GM12878 (cell line): ENCODE measurements around the gene LTB4R. TPM values are rescaled to one million over a fixed set of nuclear protein-coding genes. Genes with fewer than 3 reads are reported as not detected.
A peak's percentile ranks its signal among the peaks of the same experiment; 100 is the strongest.

ENCODE experiments used
- BACH1 ChIP-seq: fragments of 450-650 bp; IDR thresholded peaks from 2 replicates; pipeline ENCODE4 v1.6.1; 2017; ENCODE audit warnings: mild to moderate bottlenecking, borderline replicate concordance
- BHLHE40 ChIP-seq, 2 experiments: fragments of 450-650 bp in 1 of 2; IDR thresholded peaks; 2 replicates each; pipeline ENCODE4 v1.6.1; 2011 to 2017; ENCODE audit warnings: low read depth in 2 of 2, borderline replicate concordance in 1 of 2, improper control_type of control experiment in 1 of 2, low read length in 1 of 2, mild to moderate bottlenecking in 1 of 2
- EGR1 ChIP-seq, 2 experiments: IDR thresholded peaks; 1 replicate in 1 of 2; 2 replicates in 1 of 2; pipeline ENCODE4 v1.6.1; 2011 to 2012; ENCODE audit warnings: low read depth in 2 of 2, low read length in 2 of 2, borderline replicate concordance in 1 of 2, mild to moderate bottlenecking in 1 of 2, moderate library complexity in 1 of 2
- GABPA ChIP-seq: IDR thresholded peaks from 2 replicates; pipeline ENCODE4 v1.6.1; 2014; ENCODE audit warnings: antibody characterized with exemption, low read depth, mild to moderate bottlenecking, inconsistent platforms
- LARP7 ChIP-seq: fragments of 450-650 bp; IDR thresholded peaks from 2 replicates; pipeline ENCODE4 v1.6.1; 2017; ENCODE audit warnings: mild to moderate bottlenecking
- MEF2B ChIP-seq: fragments of 450-650 bp; IDR thresholded peaks from 2 replicates; pipeline ENCODE4 v1.6.1; 2018; ENCODE audit warnings: mild to moderate bottlenecking, moderate library complexity; ENCODE audit not compliant: partially characterized antibody, poor library complexity, severe bottlenecking
- NKRF ChIP-seq: fragments of 450-650 bp; conservative IDR thresholded peaks from 2 replicates; pipeline ENCODE4 v1.6.1; 2017; ENCODE audit warnings: mild to moderate bottlenecking, moderate library complexity
- PAX5 ChIP-seq: IDR thresholded peaks from 2 replicates; pipeline ENCODE4 v1.6.1; 2011; ENCODE audit warnings: low read depth, low read length, borderline replicate concordance
- PKNOX1 ChIP-seq: fragments of 450-650 bp; IDR thresholded peaks from 2 replicates; pipeline ENCODE4 v1.6.1; 2016; ENCODE audit warnings: mild to moderate bottlenecking
- RAD21 ChIP-seq: IDR thresholded peaks from 2 replicates; pipeline ENCODE4 v1.6.1; 2011; ENCODE audit warnings: mild to moderate bottlenecking, low read depth, low read length, moderate library complexity; ENCODE audit not compliant: insufficient read depth
- SIN3A ChIP-seq: IDR thresholded peaks from 2 replicates; pipeline ENCODE4 v1.6.1; 2012; ENCODE audit warnings: low read depth, low read length, improper control_type of control experiment
- SIX5 ChIP-seq: IDR thresholded peaks from 2 replicates; pipeline ENCODE4 v1.6.1; 2011; ENCODE audit warnings: mild to moderate bottlenecking, low read depth, low read length, moderate library complexity; ENCODE audit not compliant: severe bottlenecking
- TCF12 ChIP-seq: IDR thresholded peaks from 2 replicates; pipeline ENCODE4 v1.6.1; 2011; ENCODE audit warnings: low read depth, mild to moderate bottlenecking, low read length
- TCF3 ChIP-seq: IDR thresholded peaks from 2 replicates; pipeline ENCODE4 v1.6.1; 2012; ENCODE audit warnings: low read depth, mild to moderate bottlenecking, low read length, borderline replicate concordance; ENCODE audit not compliant: insufficient read depth
- ZNF24 ChIP-seq: fragments of 450-650 bp; IDR thresholded peaks from 2 replicates; pipeline ENCODE4 v1.6.1; 2017; ENCODE audit warnings: antibody characterized with exemption, mild to moderate bottlenecking
- ZSCAN29 ChIP-seq: fragments of 450-650 bp; IDR thresholded peaks from 2 replicates; pipeline ENCODE4 v1.6.1; 2017; ENCODE audit warnings: mild to moderate bottlenecking, moderate library complexity
- polyA plus RNA-seq, 11 experiments: library from polyadenylated mRNA; depleted of rRNA in 4 of 11; unstranded in 6 of 11; stranded (reverse) in 5 of 11; fragments of >200 nt; fragmentation: Nextera tagmentation in 4 of 11; fragmentation: Illumina TruSeq in 1 of 11; extraction: Ambion mirVana in 4 of 11; extraction: Trizol in 1 of 11; gene quantifications; 1 replicate in 1 of 11; 2 replicates in 10 of 11; pipeline versions ENCODE4 v1.2.1 to v1.2.3, GENCODE V29; 2011 to 2016; ENCODE audit warnings: inconsistent platforms in 2 of 11, missing spikeins in 2 of 11, low read depth in 1 of 11
- total RNA-seq, 4 experiments: library from RNA; depleted of rRNA in 3 of 4; stranded (reverse); fragments of >200 nt in 3 of 4; fragmentation: Illumina TruSeq in 1 of 4; extraction: Trizol in 1 of 4; gene quantifications; 2 replicates each; pipeline versions ENCODE4 v1.2.1 to v1.2.3, GENCODE V29; 2013 to 2021
- TF ChIP-seq, protein P1 (sequence below): IDR thresholded peaks from 2 replicates; pipeline ENCODE4 v1.6.1; 2012; ENCODE audit warnings: mild to moderate bottlenecking, low read depth, low read length
- TF ChIP-seq, protein P2 (sequence below): IDR thresholded peaks from 2 replicates; pipeline ENCODE4 v1.6.1; 2012; ENCODE audit warnings: low read depth, low read length, improper control_type of control experiment
- TF ChIP-seq, protein P3 (sequence below): IDR thresholded peaks from 2 replicates; pipeline ENCODE4 v1.6.1; 2012; ENCODE audit warnings: low read depth, low read length, improper control_type of control experiment

The LTB4R gene
- total and polyA plus RNA-seq, 10 of the 15 experiments (the other 5 are each of a cell fraction or from before 2014, with no cell fraction given) = 1.2 to 14.0 (median 4.0) TPM

- TF ChIP-seq, protein P1, sequence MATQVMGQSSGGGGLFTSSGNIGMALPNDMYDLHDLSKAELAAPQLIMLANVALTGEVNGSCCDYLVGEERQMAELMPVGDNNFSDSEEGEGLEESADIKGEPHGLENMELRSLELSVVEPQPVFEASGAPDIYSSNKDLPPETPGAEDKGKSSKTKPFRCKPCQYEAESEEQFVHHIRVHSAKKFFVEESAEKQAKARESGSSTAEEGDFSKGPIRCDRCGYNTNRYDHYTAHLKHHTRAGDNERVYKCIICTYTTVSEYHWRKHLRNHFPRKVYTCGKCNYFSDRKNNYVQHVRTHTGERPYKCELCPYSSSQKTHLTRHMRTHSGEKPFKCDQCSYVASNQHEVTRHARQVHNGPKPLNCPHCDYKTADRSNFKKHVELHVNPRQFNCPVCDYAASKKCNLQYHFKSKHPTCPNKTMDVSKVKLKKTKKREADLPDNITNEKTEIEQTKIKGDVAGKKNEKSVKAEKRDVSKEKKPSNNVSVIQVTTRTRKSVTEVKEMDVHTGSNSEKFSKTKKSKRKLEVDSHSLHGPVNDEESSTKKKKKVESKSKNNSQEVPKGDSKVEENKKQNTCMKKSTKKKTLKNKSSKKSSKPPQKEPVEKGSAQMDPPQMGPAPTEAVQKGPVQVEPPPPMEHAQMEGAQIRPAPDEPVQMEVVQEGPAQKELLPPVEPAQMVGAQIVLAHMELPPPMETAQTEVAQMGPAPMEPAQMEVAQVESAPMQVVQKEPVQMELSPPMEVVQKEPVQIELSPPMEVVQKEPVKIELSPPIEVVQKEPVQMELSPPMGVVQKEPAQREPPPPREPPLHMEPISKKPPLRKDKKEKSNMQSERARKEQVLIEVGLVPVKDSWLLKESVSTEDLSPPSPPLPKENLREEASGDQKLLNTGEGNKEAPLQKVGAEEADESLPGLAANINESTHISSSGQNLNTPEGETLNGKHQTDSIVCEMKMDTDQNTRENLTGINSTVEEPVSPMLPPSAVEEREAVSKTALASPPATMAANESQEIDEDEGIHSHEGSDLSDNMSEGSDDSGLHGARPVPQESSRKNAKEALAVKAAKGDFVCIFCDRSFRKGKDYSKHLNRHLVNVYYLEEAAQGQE = 0 out of 2 replicates have a peak, but pooled peaks have one; percentile 47
- TF ChIP-seq NKRF = peak; percentile 62; the same call in 1 of the 2 replicates
- TF ChIP-seq RAD21 = no peak
- TF ChIP-seq EGR1 (IDR thresholded peaks at IDR 0.05; ENCODE audit: borderline replicate concordance in 1 of 2, low read depth in 2 of 2, low read length in 2 of 2) = 0 out of 3 replicates have a peak, but pooled peaks of 1 of the 2 experiments have one; percentile 25
- no peak for TF ChIP-seq SIX5
- TF ChIP-seq, protein P2, sequence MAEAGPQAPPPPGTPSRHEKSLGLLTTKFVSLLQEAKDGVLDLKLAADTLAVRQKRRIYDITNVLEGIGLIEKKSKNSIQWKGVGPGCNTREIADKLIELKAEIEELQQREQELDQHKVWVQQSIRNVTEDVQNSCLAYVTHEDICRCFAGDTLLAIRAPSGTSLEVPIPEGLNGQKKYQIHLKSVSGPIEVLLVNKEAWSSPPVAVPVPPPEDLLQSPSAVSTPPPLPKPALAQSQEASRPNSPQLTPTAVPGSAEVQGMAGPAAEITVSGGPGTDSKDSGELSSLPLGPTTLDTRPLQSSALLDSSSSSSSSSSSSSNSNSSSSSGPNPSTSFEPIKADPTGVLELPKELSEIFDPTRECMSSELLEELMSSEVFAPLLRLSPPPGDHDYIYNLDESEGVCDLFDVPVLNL = no peak
- TF ChIP-seq, protein P3, sequence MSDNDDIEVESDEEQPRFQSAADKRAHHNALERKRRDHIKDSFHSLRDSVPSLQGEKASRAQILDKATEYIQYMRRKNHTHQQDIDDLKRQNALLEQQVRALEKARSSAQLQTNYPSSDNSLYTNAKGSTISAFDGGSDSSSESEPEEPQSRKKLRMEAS = 0 out of 2 replicates have a peak, but pooled peaks have one; percentile 41
- TF ChIP-seq ZSCAN29 = no peak
- TF ChIP-seq ZNF24 = 0 out of 2 replicates have a peak, but pooled peaks have one; percentile 9
- TF ChIP-seq TCF12 = 0 out of 2 replicates have a peak, but pooled peaks have one; percentile 42
- TF ChIP-seq SIN3A = peak; percentile 52; the same call in 1 of the 2 replicates
- peak; percentile 25; the same call in 1 of the 2 replicates for TF ChIP-seq PAX5
- TF ChIP-seq BACH1 = peak; percentile 33
- TF ChIP-seq LARP7 = peak; percentile 66
- TF ChIP-seq TCF3 = peak; percentile 68; the same call in 1 of the 2 replicates
- TF ChIP-seq GABPA = no peak
- peak; percentile 20 to 72; a peak in 3 of 4 replicates for TF ChIP-seq BHLHE40 (IDR thresholded peaks at IDR 0.05; ENCODE audit: borderline replicate concordance in 1 of 2, low read depth in 2 of 2, low read length in 1 of 2)
- TF ChIP-seq MEF2B = peak; percentile 54
- peak; percentile 47; the same call in 1 of the 2 replicates for TF ChIP-seq PKNOX1
These were observed at the start of gene LTB4R (continued) for GRCh38 chr14:24310646-24311604.
